MM.1S (cell line): ENCODE data around the gene FALEC.
"Not testable (repeated sequence)": the region's sequence is repeated elsewhere in the genome, so short reads cannot be mapped to it uniquely, and the experiment has no call there.

Experiments used
- DNase-seq: peaks from one replicate; pipeline ENCODE4 v3.0.0-alpha.2; 2015
- H2AFZ ChIP-seq: fragments of 300-600 bp; sonication (generic); 2 replicates; pipeline ENCODE4 v1.6.0; 2016; ENCODE audit warnings: antibody characterized with exemption, low read length
- H3F3A ChIP-seq: fragments of 300-600 bp; sonication (generic); 2 replicates; pipeline ENCODE4 v1.6.1; 2016; ENCODE audit warnings: mild to moderate bottlenecking, antibody characterized with exemption, low read length, moderate library complexity, mixed read lengths; ENCODE audit not compliant: insufficient read depth
- H3K27ac ChIP-seq: fragments of 300-600 bp; sonication (generic); 2 replicates; pipeline ENCODE4 v1.5.1; 2016; ENCODE audit warnings: mild to moderate bottlenecking, low read length
- H3K27me3 ChIP-seq: fragments of 300-600 bp; sonication (generic); replicated peaks from 2 replicates; pipeline ENCODE4 v1.6.0; 2016; ENCODE audit warnings: low read length; ENCODE audit not compliant: insufficient read depth
- H3K36me3 ChIP-seq: fragments of 300-600 bp; sonication (generic); replicated peaks from 2 replicates; pipeline ENCODE4 v1.6.1; 2016; ENCODE audit warnings: mild to moderate bottlenecking, low read length, mixed read lengths; ENCODE audit not compliant: insufficient read depth
- H3K4me1 ChIP-seq: fragments of 300-600 bp; sonication (generic); 2 replicates; pipeline ENCODE4 v1.6.1; 2016; ENCODE audit warnings: low read length, mixed read lengths
- H3K4me2 ChIP-seq: fragments of 300-600 bp; sonication (generic); 2 replicates; pipeline ENCODE4 v1.6.0; 2016; ENCODE audit warnings: low read depth, low read length
- H3K4me3 ChIP-seq: fragments of 300-600 bp; sonication (generic); 2 replicates; pipeline ENCODE4 v1.5.1; 2016; ENCODE audit warnings: low read length, mixed read lengths
- H3K79me2 ChIP-seq: fragments of 300-600 bp; sonication (generic); 2 replicates; pipeline ENCODE4 v1.6.1; 2016; ENCODE audit warnings: mixed run types, low read length, mixed read lengths
- H3K9ac ChIP-seq: fragments of 300-600 bp; sonication (generic); 2 replicates; pipeline ENCODE4 v1.6.1; 2016; ENCODE audit warnings: low read length, mixed read lengths
- H3K9me2 ChIP-seq: fragments of 300-600 bp; sonication (generic); replicated peaks from 2 replicates; pipeline ENCODE4 v1.6.1; 2016; ENCODE audit warnings: mild to moderate bottlenecking, low read length, mixed read lengths; ENCODE audit not compliant: insufficient read depth
- H3K9me3 ChIP-seq: fragments of 300-600 bp; sonication (generic); replicated peaks from 2 replicates; pipeline ENCODE4 v1.6.1; 2016; ENCODE audit warnings: mild to moderate bottlenecking, low read length, mixed read lengths; ENCODE audit not compliant: insufficient read depth
- H4K20me1 ChIP-seq: fragments of 300-600 bp; sonication (generic); 2 replicates; pipeline ENCODE4 v1.6.1; 2016; ENCODE audit warnings: mild to moderate bottlenecking, low read length, moderate library complexity, mixed read lengths; ENCODE audit not compliant: insufficient read depth
- CTCF ChIP-seq: fragments of 300-600 bp; sonication (generic); IDR thresholded peaks from 2 replicates; pipeline ENCODE4 v1.5.1; 2016; ENCODE audit warnings: antibody characterized with exemption, low read length, mixed read lengths
- EZH2 ChIP-seq: fragments of 300-600 bp; sonication (generic); optimal IDR thresholded peaks from 2 replicates; pipeline ENCODE3; 2017; ENCODE audit warnings: low read depth, mild to moderate bottlenecking, antibody characterized with exemption, low read length, mixed read lengths
- EZH2phosphoT487 ChIP-seq: fragments of 300-600 bp; sonication (generic); IDR thresholded peaks from 2 replicates; pipeline ENCODE4 v1.6.1; 2018; ENCODE audit warnings: antibody characterized with exemption, low read length

Gene FALEC

GRCh38 chr1:150581437-150581836 is 65.9 kb downstream of the FALEC start:
- H3K9ac ChIP-seq, H3K27ac ChIP-seq, H3K27me3 ChIP-seq, H3K9me2 ChIP-seq, H2AFZ ChIP-seq, H3K36me3 ChIP-seq, H3K4me2 ChIP-seq, H3K4me3 ChIP-seq, DNase-seq, H3K9me3 ChIP-seq: not testable (repeated sequence)
- H3K79me2 ChIP-seq = peaks cover 38% of the 10 kb centered on the region
- peaks cover 29% of the 10 kb centered on the region for H3F3A ChIP-seq
- H3K4me1 ChIP-seq = peaks cover 14% of the 10 kb centered on the region
- H4K20me1 ChIP-seq = peaks cover 25% of the 10 kb centered on the region

- Histone ChIP-seq H3K4me2 (peak overlapping the region; percentile 7; the same call in 1 of the 2 replicates), H3K79me2 (peaks cover 33% of the 10 kb centered on the region), H4K20me1 (peaks cover 20% of the 10 kb centered on the region), H3K4me1 (peaks cover 13% of the 10 kb centered on the region), H3F3A (peaks cover 24% of the 10 kb centered on the region)
- not testable (repeated sequence) for H3K9me2 ChIP-seq, H3K9me3 ChIP-seq, H3K4me3 ChIP-seq, H2AFZ ChIP-seq, H3K27ac ChIP-seq, DNase-seq, H3K36me3 ChIP-seq, H3K27me3 ChIP-seq, H3K9ac ChIP-seq
These were observed 66.4 kb downstream of the FALEC start for GRCh38 chr1:150581962-150582361.

GRCh38 chr1:150582371-150582770 is 66.8 kb downstream of the FALEC start:
- H3K36me3 ChIP-seq = peaks cover under 1% of the 10 kb centered on the region; the same call in 1 of the 2 replicates
- H2AFZ ChIP-seq = no peak overlapping the region
- TF ChIP-seq EZH2 (no peak), EZH2phosphoT487 (no peak), CTCF (no peak)
- H3K4me1 ChIP-seq = peaks cover 13% of the 10 kb centered on the region
- H3K4me2 ChIP-seq = peak overlapping the region; percentile 7; the same call in 1 of the 2 replicates
- H3K9me2 ChIP-seq = no peaks in the 10 kb centered on the region
- no peaks in the 10 kb centered on the region for H3K9me3 ChIP-seq
- peaks cover 20% of the 10 kb centered on the region for H3F3A ChIP-seq
- H3K27me3 ChIP-seq = no peaks in the 10 kb centered on the region
- DNase-seq = no peak
- H3K4me3 ChIP-seq = no peak overlapping the region
- H4K20me1 ChIP-seq = peaks cover 16% of the 10 kb centered on the region
- no peak overlapping the region for H3K27ac ChIP-seq
- peaks cover 29% of the 10 kb centered on the region for H3K79me2 ChIP-seq
- no peak overlapping the region for H3K9ac ChIP-seq
